ENCODE results near the gene ZNF496.
"Not testable (repeated sequence)": the region's sequence is repeated elsewhere in the genome, so short reads cannot be mapped to it uniquely, and the experiment has no call there.

The ZNF496 gene

DNA sequence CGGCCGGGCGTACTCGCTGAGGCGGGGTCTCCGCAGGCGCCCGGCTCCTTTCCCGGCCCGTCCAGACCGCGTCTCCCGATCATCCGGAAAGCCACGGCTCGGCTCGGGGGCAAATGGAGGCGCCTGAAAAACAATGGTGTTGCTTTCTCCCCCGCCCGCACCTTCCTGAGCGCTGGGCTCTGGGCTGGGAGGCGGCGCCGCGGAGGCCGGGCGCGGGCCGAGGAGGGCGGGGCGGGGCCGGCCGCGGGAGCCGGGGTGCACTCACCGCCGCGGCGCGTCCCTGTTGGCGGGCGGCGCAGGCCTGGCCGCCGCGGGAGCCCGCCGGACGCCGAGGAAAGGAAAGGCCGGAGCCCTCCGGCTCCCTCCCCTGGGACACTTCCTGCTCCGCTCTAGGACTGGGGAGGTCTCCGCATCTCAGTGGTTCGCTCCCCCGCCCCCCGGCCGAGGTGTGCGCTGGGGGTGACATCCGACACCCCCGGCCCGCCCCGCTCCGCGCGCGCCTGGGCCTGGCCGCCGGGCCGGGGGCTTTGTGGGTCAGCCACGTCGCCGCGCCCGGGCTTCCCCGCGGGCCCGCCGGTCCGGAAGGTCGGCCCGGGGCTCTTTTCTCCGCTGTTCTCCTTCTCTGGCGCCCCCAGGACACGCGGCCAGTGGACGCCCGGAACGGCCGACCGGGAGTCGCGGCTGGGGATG, at the start of gene ZNF496:
Gene ZNF496, minus strand, starts transcription at position 343 of the 690 bp plus-strand sequence. CDS start 2,289 bp downstream, outside the sequence.
- DNase-seq (ENCODE audit: low read depth) = peak; percentile 51

- no peak for DNase-seq (ENCODE audit: low read depth)
Observed at GRCh38 chr1:247378334-247379073, 46.8 kb upstream of the ZNF496 start.

DNA sequence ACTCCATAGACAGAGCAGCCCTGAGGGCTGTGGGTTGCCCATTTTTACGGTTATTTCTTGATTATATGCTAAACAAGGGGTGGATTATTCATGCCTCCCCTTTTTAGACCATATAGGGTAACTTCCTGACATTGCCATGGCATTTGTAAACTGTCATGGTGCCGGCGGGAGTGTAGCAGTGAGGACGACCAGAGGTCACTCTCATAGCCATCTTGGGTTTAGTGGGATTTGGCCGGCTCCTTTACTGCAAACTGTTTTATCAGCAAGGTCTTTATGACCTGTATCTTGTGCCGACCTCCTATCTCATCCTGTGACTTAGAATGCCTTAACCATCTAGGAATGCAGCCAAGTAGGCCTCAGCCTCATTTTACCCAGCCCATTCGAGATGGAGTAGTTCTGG, 46.0 kb upstream of the ZNF496 start:
- not testable (repeated sequence) for DNase-seq (ENCODE audit: low read depth)

DNA sequence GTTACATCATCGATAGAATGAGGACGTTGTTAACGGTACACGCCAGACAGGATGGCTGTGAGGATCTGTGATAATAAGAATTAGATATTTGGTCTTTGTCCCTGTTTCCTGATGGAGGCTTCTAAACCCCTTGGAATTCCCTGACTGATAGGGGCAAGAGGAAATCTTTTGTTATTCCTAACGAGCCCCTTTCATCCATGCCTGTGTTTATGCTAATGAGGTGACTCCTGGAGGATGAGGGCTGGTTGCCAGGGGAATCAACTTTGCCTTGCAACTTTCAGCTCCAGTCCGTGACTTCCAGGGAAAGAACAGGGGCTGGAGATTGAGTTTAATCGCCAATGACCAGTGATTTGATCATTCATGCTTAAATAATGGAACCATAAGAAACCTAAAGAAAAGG, 45.0 kb upstream of the ZNF496 start:
- no peak for DNase-seq (ENCODE audit: low read depth)

GRCh38 chr1:247375747-247376146, 44.1 kb upstream of the ZNF496 start:
- DNase-seq (ENCODE audit: low read depth) = no peak

DNA sequence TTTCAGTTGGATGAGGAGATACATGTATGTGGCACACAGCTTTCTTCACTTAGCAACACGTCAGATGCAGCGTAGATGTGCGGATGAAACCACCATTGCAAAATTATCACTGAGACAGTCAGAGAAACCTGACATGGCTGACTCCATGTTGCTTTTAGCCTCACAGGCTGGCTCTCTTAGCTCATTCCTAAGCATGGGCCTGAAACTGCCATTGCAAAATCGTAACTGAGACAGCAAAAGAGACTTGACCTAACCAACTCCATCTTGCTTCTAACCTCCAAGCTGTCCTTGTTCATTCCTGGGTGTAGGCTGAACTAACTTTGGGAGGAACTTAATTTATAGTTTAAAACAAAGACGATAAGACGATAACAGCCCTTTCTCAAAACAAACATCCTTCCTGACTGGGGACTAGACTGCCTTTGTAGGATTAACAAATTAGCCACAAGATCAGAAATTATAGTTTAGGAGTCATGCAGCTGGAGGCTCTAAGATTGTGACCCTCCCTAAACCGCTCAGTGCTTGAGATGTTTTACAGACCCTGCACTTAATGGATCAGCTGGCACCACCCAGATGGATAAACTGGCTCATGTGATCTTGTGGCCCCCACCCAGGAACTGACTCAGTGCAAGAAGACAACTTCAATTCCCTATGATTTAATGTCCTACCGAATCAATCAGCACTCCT, 43.1 kb upstream of the ZNF496 start:
- DNase-seq (ENCODE audit: low read depth) = not testable (repeated sequence)

GRCh38 chr1:247373721-247374141, 42.1 kb upstream of the ZNF496 start:
- DNase-seq (ENCODE audit: low read depth) = peak; percentile 36

DNA sequence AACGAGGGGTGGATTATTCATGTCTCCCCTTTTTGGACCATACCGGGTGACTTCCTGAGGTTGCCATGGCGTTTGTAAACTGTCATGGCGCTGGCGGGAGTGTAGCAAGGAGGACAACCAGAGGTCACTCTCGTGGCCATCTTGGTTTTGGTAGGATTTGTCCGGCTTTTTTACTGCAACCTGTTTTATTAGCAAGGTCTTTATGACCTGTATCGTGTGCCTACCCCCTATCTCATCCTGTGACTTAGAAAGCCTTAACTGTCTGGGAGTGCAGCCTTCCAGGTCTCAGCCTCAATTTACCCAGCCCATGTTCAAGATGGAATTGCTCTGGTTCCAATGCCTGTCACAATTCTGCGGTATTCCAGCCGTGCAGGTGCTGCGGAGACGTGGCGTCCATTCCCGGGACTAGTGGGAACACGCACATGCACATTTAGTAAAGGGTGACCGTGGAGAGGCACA, 40.2 kb upstream of the ZNF496 start:
- DNase-seq (ENCODE audit: low read depth) = no peak

DNA sequence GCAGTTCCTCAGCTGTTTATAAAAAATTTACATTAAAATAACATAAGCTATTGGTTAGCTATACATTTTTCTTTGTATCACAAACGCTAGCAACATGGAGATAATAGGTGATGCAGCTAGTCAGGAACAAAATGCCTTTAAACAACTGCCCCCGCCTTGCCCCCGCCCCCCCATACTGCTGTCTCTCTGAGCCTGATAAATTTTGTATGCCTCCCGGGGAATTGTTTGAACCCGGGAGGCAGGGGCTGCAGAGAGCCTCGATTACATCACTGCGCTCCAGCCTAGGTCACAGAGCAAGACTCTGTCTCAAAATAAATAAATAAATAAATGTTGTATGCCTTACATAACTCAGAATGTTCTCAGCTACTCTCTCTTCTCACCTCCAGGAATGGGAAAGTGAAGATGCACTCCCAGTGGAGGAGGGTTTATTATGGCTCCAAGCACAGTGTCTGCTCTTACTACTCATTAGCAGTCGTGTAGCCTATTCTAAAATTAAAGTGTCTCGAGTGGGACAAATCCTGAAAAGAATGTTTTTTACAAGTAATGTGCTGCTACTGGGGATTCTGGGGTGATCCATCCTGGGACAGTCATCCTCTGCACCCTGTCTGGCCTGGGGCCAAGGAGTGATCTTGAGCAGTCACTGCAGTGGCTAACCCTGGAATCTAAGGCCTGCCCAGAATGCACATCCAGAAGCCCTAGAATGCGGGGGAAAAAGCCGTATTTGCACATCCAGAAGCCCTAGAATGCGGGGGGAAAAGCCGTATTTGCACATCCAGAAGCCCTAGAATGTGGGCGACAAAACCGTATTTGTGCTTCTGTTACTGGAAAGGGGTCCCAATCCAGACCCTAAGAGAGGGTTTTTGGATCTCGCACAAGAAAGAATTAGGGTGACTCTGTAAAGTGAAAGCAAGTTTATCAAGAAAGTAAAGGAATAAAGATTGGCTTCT, 39.4 kb upstream of the ZNF496 start:
- no peak for DNase-seq (ENCODE audit: low read depth)

- DNase-seq (ENCODE audit: low read depth) = no peak
Observed at GRCh38 chr1:247368490-247369145, 37.0 kb upstream of the ZNF496 start.

DNA sequence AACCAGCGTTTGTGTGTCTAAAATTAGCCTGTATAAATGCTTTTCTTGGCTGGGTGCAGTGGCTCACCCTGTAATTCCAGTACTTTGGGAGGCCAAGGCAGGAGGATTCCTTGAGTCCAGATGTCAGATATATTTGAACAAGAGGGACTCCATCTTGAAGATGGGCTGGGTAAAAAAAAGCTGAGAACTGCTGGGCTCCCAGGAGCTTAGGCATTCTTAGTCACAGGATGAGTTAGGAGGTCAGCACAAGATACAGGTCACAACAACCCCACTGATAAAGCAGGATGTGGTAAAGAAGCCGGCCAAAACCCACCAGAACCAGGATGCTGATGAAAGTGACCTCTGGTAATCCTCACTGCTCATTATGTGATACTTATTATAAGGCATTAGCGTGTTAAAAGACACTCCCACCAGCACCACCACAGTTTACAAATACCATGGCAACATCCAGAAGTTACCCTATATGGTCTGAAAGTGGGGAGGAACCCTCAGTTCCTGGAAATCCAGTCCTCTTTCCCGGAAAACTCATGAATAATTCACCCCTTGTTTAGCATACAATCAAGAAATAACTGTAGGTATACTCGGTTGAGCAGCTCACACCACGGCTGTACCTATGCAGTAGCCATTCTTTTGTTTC, 36.2 kb upstream of the ZNF496 start:
- no peak for DNase-seq (ENCODE audit: low read depth)

- DNase-seq (ENCODE audit: low read depth) = no peak
Observed at GRCh38 chr1:247366926-247367645, 35.4 kb upstream of the ZNF496 start.

DNA sequence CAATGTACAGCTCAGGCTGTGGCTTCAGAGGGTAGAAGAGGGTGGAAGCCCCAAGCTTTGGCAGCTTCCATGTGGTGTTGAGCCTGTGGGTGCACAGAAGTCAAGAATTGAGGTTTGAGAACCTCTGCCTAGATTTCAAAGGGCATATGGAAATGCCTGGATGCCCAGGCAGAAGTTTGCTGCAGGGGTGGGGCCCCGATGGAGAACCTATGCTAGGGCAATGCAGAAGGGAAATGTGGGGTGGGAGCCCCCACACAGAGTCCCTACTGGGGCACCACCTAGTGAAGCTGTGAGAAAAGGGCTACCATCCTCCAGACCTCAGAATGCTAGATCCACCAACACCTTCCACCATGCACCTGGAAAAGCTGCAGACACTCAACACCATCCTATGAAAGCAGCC, 34.7 kb upstream of the ZNF496 start:
- DNase-seq (ENCODE audit: low read depth) = not testable (repeated sequence)

- DNase-seq (ENCODE audit: low read depth) = no peak
Observed at GRCh38 chr1:247365023-247365422, 33.4 kb upstream of the ZNF496 start.

DNA sequence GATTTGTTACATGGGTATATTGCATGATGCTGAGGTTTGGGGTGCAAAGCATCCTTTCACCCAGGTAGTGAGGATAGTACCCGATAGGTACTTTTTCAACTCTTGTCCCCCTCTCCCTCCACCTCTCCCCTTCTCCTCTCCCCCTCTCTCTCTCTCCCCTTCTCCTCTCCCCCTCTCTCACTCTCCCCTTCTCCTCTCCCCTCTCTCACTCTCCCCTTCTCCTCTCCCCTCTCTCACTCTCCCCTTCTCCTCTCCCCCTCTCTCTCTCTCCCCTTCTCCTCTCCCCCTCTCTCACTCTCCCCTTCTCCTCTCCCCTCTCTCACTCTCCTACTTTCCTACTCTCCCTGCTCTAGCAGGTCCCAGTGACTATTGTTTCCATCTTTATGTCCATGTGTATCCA, 31.3 kb upstream of the ZNF496 start:
- not testable (repeated sequence) for DNase-seq (ENCODE audit: low read depth)

GRCh38 chr1:247362153-247362552, 30.5 kb upstream of the ZNF496 start:
- no peak for DNase-seq (ENCODE audit: low read depth)

DNA sequence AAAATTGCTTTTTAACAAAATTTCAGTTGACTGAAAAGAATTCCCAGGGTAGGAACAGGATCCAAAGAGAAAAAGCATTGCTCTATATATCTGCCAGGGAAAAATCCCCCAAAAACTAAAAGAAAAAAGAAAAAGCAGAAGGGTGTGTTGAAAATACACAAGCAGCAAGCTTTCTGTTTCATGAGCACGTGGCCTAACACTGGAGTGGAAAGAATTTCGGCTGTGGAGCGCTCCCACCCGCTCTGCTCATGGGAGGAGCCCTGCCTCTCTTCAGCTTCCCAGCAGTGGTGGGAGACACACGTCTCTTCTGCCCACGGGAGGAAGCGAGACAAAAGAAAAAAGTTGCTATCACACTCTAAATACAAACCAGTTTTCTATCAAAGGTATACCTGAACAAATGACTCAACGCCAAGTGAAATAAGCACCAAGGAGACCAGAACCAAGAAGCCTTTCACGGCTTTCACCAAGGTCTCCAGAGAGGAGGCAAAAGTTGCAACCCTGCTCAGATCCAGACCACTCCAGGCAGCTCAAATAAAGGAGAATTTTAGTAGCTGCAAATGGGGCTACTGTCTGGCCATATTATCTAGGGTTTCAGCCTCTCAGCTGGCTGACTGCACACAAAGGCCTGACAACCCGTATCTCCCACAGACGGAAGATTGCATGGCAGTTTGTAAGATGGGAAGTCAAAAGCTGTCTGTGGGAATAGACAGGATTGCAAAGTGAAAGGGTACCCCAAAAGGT, 29.5 kb upstream of the ZNF496 start:
- DNase-seq (ENCODE audit: low read depth) = no peak

GRCh38 chr1:247360116-247360898, 28.6 kb upstream of the ZNF496 start:
- no peak for DNase-seq (ENCODE audit: low read depth)
